GM13976 (cell line): ENCODE results near the gene CHCHD6.

Experiments
- DNase-seq: peaks from one replicate; pipeline ENCODE4 v3.0.0; 2012; ENCODE audit warnings: low spot score
- CTCF ChIP-seq: IDR thresholded peaks from 2 replicates; pipeline ENCODE4 v1.5.1; 2012; ENCODE audit warnings: borderline replicate concordance, mild to moderate bottlenecking; ENCODE audit not compliant: insufficient read depth; ENCODE audit errors: extremely low read depth, missing control alignments, control extremely low read depth
- in situ Hi-C: fragments of 300-500 bp; cut with MboI; formaldehyde crosslinking; loops from one replicate; pipeline ENCODE4 v1.12.0; 2022; ENCODE audit warnings: low sequenced_read_pairs, mixed read lengths, inconsistent platforms; ENCODE audit not compliant: unreplicated experiment

The CHCHD6 gene

DNA sequence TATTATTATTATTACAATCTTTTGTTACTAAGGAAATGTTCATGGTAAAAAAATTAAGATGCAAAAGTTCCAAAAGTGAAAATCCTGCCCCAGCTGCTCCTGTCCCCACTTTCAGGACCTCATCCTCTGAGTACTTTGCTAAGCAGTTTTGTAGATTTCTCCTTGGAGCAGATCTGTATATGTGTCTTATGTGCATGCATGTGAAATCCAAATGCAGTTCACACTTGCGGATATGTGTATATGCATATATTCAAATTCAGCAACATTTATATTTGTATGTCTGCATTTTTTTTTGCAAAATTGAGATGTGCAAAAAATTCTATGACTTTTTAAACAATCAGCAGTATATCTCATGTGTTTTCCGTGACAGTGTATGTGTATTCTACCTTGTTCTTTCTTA is 19.2 kb downstream of the CHCHD6 start:
- TF ChIP-seq CTCF = no peak
- in situ Hi-C loops = no loop called here
- no peak for DNase-seq

- in situ Hi-C loops = no loop called here
- no peak for DNase-seq
- no peak for TF ChIP-seq CTCF
These were observed 19.8 kb downstream of the CHCHD6 start for GRCh38 chr3:126723801-126724200.

GRCh38 chr3:126728680-126729079 is 24.6 kb downstream of the CHCHD6 start:
- no peak for TF ChIP-seq CTCF
- DNase-seq = no peak
- in situ Hi-C loops = no loop called here

DNA sequence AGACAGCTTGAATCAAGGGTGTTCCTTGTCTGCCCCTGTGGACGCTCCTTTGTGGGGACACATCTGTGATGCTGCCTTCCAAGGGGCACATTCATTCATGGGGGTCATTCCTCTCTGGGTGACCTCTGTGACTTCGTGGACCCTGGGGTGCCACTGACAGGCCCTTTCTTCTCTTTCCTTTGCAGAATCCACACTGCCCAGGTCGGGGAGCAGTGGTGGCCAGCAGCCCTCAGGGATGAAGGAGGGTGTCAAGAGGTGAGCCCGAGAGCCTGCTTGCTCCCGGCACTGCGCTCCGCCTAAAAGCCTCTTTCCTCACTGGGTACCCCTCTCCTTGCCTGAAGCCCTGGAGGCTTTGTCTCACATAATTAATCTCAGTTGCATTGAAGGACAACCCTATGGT is 26.3 kb downstream of the CHCHD6 start:
- in situ Hi-C loops = no loop called here

DNA sequence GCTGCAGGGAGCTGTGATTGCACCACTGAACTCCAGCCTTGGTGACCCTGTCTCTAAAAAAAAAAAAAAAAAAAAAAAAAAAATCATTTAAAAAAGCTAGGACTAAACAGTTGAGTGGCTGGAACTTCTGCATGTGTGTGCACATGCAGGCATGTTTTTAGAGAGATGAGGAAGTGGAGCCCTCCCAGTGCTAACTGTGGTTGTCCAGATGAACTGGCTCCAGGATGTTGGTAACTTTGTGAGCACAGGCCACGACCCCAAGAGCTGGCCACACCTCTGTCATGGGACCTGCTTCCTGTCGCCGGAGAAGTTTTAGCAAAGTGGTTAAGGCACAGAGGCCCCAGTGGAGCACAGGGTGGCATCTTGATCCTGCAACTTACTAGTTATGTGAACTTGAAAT is 27.0 kb downstream of the CHCHD6 start:
- in situ Hi-C loops = no loop called here
- no peak for TF ChIP-seq CTCF
- peak; percentile 34 for DNase-seq

More for the DNA sequence above, 26.3 kb downstream of the CHCHD6 start:
- no peak for TF ChIP-seq CTCF
- DNase-seq = no peak

GRCh38 chr3:126732281-126733060 is 28.4 kb downstream of the CHCHD6 start:
- TF ChIP-seq CTCF = no peak
- no peak for DNase-seq
- in situ Hi-C loops = no loop called here

- in situ Hi-C loops = no loop called here
- TF ChIP-seq CTCF = no peak
These were observed 29.0 kb downstream of the CHCHD6 start for GRCh38 chr3:126733061-126733430.

More at GRCh38 chr3:126733061-126733430, 29.0 kb downstream of the CHCHD6 start:
- DNase-seq = no peak
